ENCODE data around the gene CORO6.

The CORO6 gene

GRCh38 chr17:29572691-29573557 lies 49.8 kb downstream of the CORO6 start:
- ATAC-seq (peak; percentile 62), DNase-seq (ENCODE audit: low spot score in 2 of 2) (peak in 1 of 2 donors; percentile 63)
- Mint-ChIP-seq H3K36me3 (peaks cover 59% of the 10 kb centered on the region), H3K9me3 (no peaks in the 10 kb centered on the region), H3K4me1 (peaks cover 40% of the 10 kb centered on the region), H3K27ac (peak overlapping the region; percentile 69), H3K4me3 (peak overlapping the region; percentile 11)

GRCh38 chr17:29571883-29572681 lies 50.6 kb downstream of the CORO6 start:
- H3K9me3 Mint-ChIP-seq, result no peaks in the 10 kb centered on the region
- ATAC-seq, result no peak
- peaks cover 40% of the 10 kb centered on the region for H3K4me1 Mint-ChIP-seq

GRCh38 chr17:29571486-29571882 lies 51.2 kb downstream of the CORO6 start:
- Mint-ChIP-seq H3K9me3 (no peaks in the 10 kb centered on the region), H3K27ac (no peak overlapping the region), H3K4me1 (peaks cover 40% of the 10 kb centered on the region), H3K36me3 (peaks cover 51% of the 10 kb centered on the region), H3K4me3 (no peak overlapping the region)
- no peak for DNase-seq (ENCODE audit: low spot score in 2 of 2)
- ATAC-seq, result no peak

More at GRCh38 chr17:29571883-29572681, 50.6 kb downstream of the CORO6 start:
- H3K27ac Mint-ChIP-seq, result no peak overlapping the region
- DNase-seq (ENCODE audit: low spot score in 2 of 2), result no peak
- peaks cover 54% of the 10 kb centered on the region for H3K36me3 Mint-ChIP-seq
- H3K4me3 Mint-ChIP-seq, result no peak overlapping the region

GRCh38 chr17:29570521-29570920 lies 52.2 kb downstream of the CORO6 start:
- H3K9me3 Mint-ChIP-seq, result no peaks in the 10 kb centered on the region
- peaks cover 44% of the 10 kb centered on the region for H3K36me3 Mint-ChIP-seq
- ATAC-seq (no peak), DNase-seq (ENCODE audit: low spot score in 2 of 2) (no peak)
- H3K4me1 Mint-ChIP-seq, result peaks cover 47% of the 10 kb centered on the region
- peak overlapping the region; percentile 16 for H3K4me3 Mint-ChIP-seq
- no peak overlapping the region for H3K27ac Mint-ChIP-seq

- no peaks in the 10 kb centered on the region for H3K9me3 Mint-ChIP-seq
- peak overlapping the region; percentile 97 for H3K4me3 Mint-ChIP-seq
- ATAC-seq (no peak), DNase-seq (ENCODE audit: low spot score in 2 of 2) (no peak)
- peaks cover 33% of the 10 kb centered on the region for H3K36me3 Mint-ChIP-seq
- H3K27ac Mint-ChIP-seq, result peak overlapping the region; percentile 92
- H3K4me1 Mint-ChIP-seq, result peaks cover 52% of the 10 kb centered on the region
Observed at GRCh38 chr17:29569245-29569950, 53.3 kb downstream of the CORO6 start.

GRCh38 chr17:29568331-29569244 lies 54.1 kb downstream of the CORO6 start, which contains the start of gene TP53I13:
TSS of gene TP53I13 (plus strand) at chr17:29568701. CDS start at chr17:29568759, 58 bp downstream.
- peak; percentile 71 to 91 for DNase-seq (ENCODE audit: low spot score in 2 of 2)
- peak within 1 kb of the TSS; percentile 97 for H3K4me3 Mint-ChIP-seq
- no peaks in the 10 kb centered on the region for H3K9me3 Mint-ChIP-seq
- peak within 1 kb of the TSS; percentile 92 for H3K27ac Mint-ChIP-seq
- H3K4me1 Mint-ChIP-seq, result peaks cover 50% of the 10 kb centered on the region
- H3K36me3 Mint-ChIP-seq, result peaks cover 25% of the 10 kb centered on the region
- peak; percentile 61 for ATAC-seq

GRCh38 chr17:29567554-29568330 lies 55.0 kb downstream of the CORO6 start:
- peak; percentile 68 for ATAC-seq
- Mint-ChIP-seq H3K4me1 (peaks cover 46% of the 10 kb centered on the region), H3K36me3 (peaks cover 22% of the 10 kb centered on the region), H3K9me3 (no peaks in the 10 kb centered on the region), H3K27ac (peak overlapping the region; percentile 84), H3K4me3 (peak overlapping the region; percentile 97)
- DNase-seq (ENCODE audit: low spot score in 2 of 2), result peak; percentile 63 to 88

- peak overlapping the region; percentile 97 for H3K4me3 Mint-ChIP-seq
- peak overlapping the region; percentile 84 for H3K27ac Mint-ChIP-seq
- ATAC-seq, result peak; percentile 6
- peaks cover 27% of the 10 kb centered on the region for H3K36me3 Mint-ChIP-seq
- H3K9me3 Mint-ChIP-seq, result no peaks in the 10 kb centered on the region
- peak in 1 of 2 donors; percentile 85 for DNase-seq (ENCODE audit: low spot score in 2 of 2)
- H3K4me1 Mint-ChIP-seq, result peaks cover 52% of the 10 kb centered on the region
Observed at GRCh38 chr17:29567304-29567553, 55.5 kb downstream of the CORO6 start.

GRCh38 chr17:29566473-29567303 lies 56.0 kb downstream of the CORO6 start, which contains the start of gene ABHD15:
TSS of gene ABHD15 (minus strand) at chr17:29567037. CDS start at chr17:29566966, 71 bp downstream.
- Mint-ChIP-seq H3K36me3 (peaks cover 32% of the 10 kb centered on the region), H3K4me3 (peak within 1 kb of the TSS; percentile 97), H3K27ac (peak within 1 kb of the TSS; percentile 89), H3K9me3 (no peaks in the 10 kb centered on the region), H3K4me1 (peaks cover 57% of the 10 kb centered on the region)
- peak; percentile 66 for ATAC-seq
- DNase-seq (ENCODE audit: low spot score in 2 of 2), result peak; percentile 69 to 85

GRCh38 chr17:29565643-29566472 lies 56.9 kb downstream of the CORO6 start:
- peak; percentile 48 to 84 for DNase-seq (ENCODE audit: low spot score in 2 of 2)
- H3K4me1 Mint-ChIP-seq, result peaks cover 54% of the 10 kb centered on the region

More at GRCh38 chr17:29565643-29566472, 56.9 kb downstream of the CORO6 start:
- Mint-ChIP-seq H3K27ac (peak overlapping the region; percentile 89), H3K36me3 (peaks cover 39% of the 10 kb centered on the region), H3K9me3 (no peaks in the 10 kb centered on the region), H3K4me3 (peak overlapping the region; percentile 97)
- ATAC-seq, result peak; percentile 29

All from stimulated activated effector memory CD8-positive, alpha-beta T cell treated with anti-CD3 and anti-CD28 coated beads, Interleukin-12 subunit alpha, Interleukin-12 subunit beta, amount 100 ng/mL, for 72 hours (primary cell).